Measurements from ENCODE around the gene PRLHR.

Gene PRLHR

DNA sequence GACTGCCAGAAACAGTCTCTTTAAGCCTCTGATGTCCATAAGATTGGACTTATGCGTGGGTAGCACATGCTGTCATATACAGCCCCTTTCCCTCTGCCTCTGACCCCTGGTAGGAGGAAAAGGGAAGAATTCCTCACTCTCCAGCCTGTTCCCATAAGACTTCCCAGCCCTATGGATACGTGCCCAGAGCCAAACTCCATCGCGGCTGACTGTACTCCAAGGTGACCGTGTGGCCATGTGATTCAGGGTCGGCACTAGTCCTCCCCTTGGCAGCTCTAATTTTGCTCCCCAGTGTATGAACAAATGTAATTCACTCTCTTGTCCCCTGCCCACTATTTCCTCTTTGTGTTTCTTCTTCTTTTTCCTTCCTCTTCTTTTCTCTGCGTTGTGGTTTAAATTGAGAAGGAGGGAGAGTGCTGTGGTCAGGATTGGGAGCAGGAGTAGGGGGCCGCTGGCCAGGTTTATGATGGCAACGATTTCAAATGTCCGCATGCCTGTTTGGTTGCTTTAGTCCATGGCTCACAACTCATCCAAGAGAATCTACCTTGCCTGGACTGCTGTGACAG is 43.8 kb downstream of the PRLHR start:
- TF ChIP-seq, protein P1, sequence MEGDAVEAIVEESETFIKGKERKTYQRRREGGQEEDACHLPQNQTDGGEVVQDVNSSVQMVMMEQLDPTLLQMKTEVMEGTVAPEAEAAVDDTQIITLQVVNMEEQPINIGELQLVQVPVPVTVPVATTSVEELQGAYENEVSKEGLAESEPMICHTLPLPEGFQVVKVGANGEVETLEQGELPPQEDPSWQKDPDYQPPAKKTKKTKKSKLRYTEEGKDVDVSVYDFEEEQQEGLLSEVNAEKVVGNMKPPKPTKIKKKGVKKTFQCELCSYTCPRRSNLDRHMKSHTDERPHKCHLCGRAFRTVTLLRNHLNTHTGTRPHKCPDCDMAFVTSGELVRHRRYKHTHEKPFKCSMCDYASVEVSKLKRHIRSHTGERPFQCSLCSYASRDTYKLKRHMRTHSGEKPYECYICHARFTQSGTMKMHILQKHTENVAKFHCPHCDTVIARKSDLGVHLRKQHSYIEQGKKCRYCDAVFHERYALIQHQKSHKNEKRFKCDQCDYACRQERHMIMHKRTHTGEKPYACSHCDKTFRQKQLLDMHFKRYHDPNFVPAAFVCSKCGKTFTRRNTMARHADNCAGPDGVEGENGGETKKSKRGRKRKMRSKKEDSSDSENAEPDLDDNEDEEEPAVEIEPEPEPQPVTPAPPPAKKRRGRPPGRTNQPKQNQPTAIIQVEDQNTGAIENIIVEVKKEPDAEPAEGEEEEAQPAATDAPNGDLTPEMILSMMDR (IDR thresholded peaks at IDR 0.05; ENCODE audit: borderline replicate concordance, extremely low read depth, low read length, poor library complexity, severe bottlenecking) = no peak
- no peak for TF ChIP-seq EZH2 (IDR thresholded peaks at IDR 0.05; ENCODE audit: borderline replicate concordance, low read depth, low read length, severe bottlenecking)
- ATAC-seq (ENCODE audit: insufficient read depth, low read depth) (no peak), DNase-seq (no peak)
- no peak overlapping the region for H3K4me3 ChIP-seq (ENCODE audit: low read depth in 1 of 2, low read length in 2 of 2)
- H3K27me3 ChIP-seq (ENCODE audit: insufficient read depth, low read length, poor library complexity) = peaks cover 10% of the 10 kb centered on the region
- no peaks in the 10 kb centered on the region for H4K20me1 ChIP-seq (ENCODE audit: insufficient read depth, low read length)
- no peak overlapping the region for H3K9ac ChIP-seq (ENCODE audit: low read depth, low read length)
- H3K4me2 ChIP-seq (ENCODE audit: insufficient read depth, low read length) = no peak overlapping the region
- H3K36me3 ChIP-seq (ENCODE audit: insufficient read depth, low read length) = no peaks in the 10 kb centered on the region
- H3K9me3 ChIP-seq (ENCODE audit: insufficient read depth, low read length, severe bottlenecking) = no peaks in the 10 kb centered on the region
- H2AFZ ChIP-seq (ENCODE audit: low read depth, low read length) = no peak overlapping the region
- no peak overlapping the region for H3K27ac ChIP-seq (ENCODE audit: low read length)
- no peaks in the 10 kb centered on the region for H3K79me2 ChIP-seq (ENCODE audit: insufficient read depth, low read length)
- H3K4me1 ChIP-seq (ENCODE audit: insufficient read depth, low read length) = no peaks in the 10 kb centered on the region

DNA sequence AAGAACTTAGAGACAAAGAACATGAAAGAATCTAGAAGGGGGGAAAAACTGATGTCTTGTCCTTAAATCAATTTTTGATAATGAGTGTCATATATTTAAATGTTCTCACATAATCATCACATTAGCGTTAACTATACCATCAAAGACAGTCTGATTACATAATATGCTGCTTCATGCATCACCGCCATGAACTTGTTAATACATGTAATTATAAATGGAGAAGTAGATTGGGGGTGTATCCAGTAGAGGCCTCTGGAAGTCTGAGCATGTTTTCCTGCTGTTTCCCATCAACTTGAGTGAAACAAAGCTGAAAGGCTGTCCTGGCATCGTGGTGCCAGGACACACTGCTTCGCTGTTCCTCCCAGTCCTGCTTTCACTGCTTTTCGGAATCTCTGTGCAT is 48.2 kb downstream of the PRLHR start:
- no peak overlapping the region for H3K4me2 ChIP-seq (ENCODE audit: insufficient read depth, low read length)
- H4K20me1 ChIP-seq (ENCODE audit: insufficient read depth, low read length) = no peaks in the 10 kb centered on the region
- no peaks in the 10 kb centered on the region for H3K79me2 ChIP-seq (ENCODE audit: insufficient read depth, low read length)
- H3K27me3 ChIP-seq (ENCODE audit: insufficient read depth, low read length, poor library complexity) = peaks cover 17% of the 10 kb centered on the region
- H3K9me3 ChIP-seq (ENCODE audit: insufficient read depth, low read length, severe bottlenecking) = no peaks in the 10 kb centered on the region
- H3K27ac ChIP-seq (ENCODE audit: low read length) = no peak overlapping the region
- no peaks in the 10 kb centered on the region for H3K36me3 ChIP-seq (ENCODE audit: insufficient read depth, low read length)
- ATAC-seq (ENCODE audit: insufficient read depth, low read depth) (no peak), DNase-seq (no peak)
- TF ChIP-seq, protein P1 (IDR thresholded peaks at IDR 0.05; ENCODE audit: borderline replicate concordance, extremely low read depth, low read length, poor library complexity, severe bottlenecking) = no peak
- TF ChIP-seq EZH2 (IDR thresholded peaks at IDR 0.05; ENCODE audit: borderline replicate concordance, low read depth, low read length, severe bottlenecking) = no peak
- no peak overlapping the region for H3K4me3 ChIP-seq (ENCODE audit: low read depth in 1 of 2, low read length in 2 of 2)
- H3K9ac ChIP-seq (ENCODE audit: low read depth, low read length) = no peak overlapping the region
- no peak overlapping the region for H2AFZ ChIP-seq (ENCODE audit: low read depth, low read length)
- H3K4me1 ChIP-seq (ENCODE audit: insufficient read depth, low read length) = 0 out of 2 replicates have a peak, but pooled peaks cover 2% of the 10 kb centered on the region

DNA sequence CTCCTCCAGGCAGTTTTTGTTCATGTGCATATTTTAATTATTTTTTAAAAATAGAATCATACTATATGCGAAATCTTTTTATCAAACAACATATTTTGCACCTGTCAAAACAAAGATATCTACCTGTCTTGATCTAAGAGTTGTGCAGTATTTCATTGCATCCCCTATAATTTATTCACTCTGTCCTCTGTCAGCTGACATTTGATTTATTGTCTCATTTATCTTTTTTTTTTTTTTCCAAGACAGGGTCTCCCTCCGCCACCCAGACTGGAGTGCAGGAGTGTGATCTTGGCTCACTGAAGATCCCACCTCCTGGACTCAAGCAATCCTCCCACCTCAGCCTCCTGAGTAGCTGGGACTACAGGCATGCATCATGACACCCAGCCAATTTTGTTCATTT is 49.0 kb downstream of the PRLHR start:
- Histone ChIP-seq H2AFZ (ENCODE audit: low read depth, low read length) (no peak overlapping the region), H3K79me2 (ENCODE audit: insufficient read depth, low read length) (no peaks in the 10 kb centered on the region), H3K27me3 (ENCODE audit: insufficient read depth, low read length, poor library complexity) (peaks cover 13% of the 10 kb centered on the region), H4K20me1 (ENCODE audit: insufficient read depth, low read length) (no peaks in the 10 kb centered on the region), H3K9me3 (ENCODE audit: insufficient read depth, low read length, severe bottlenecking) (no peaks in the 10 kb centered on the region), H3K4me2 (ENCODE audit: insufficient read depth, low read length) (no peak overlapping the region), H3K36me3 (ENCODE audit: insufficient read depth, low read length) (no peaks in the 10 kb centered on the region), H3K27ac (ENCODE audit: low read length) (no peak overlapping the region), H3K9ac (ENCODE audit: low read depth, low read length) (no peak overlapping the region), H3K4me1 (ENCODE audit: insufficient read depth, low read length) (0 out of 2 replicates have a peak, but pooled peaks cover 2% of the 10 kb centered on the region), H3K4me3 (ENCODE audit: low read depth in 1 of 2, low read length in 2 of 2) (no peak overlapping the region)
- ATAC-seq (ENCODE audit: insufficient read depth, low read depth) = no peak
- no peak for DNase-seq
- TF ChIP-seq, protein P1 (IDR thresholded peaks at IDR 0.05; ENCODE audit: borderline replicate concordance, extremely low read depth, low read length, poor library complexity, severe bottlenecking) = no peak
- TF ChIP-seq EZH2 (IDR thresholded peaks at IDR 0.05; ENCODE audit: borderline replicate concordance, low read depth, low read length, severe bottlenecking) = no peak

Measured in DND-41 (cell line).